H9 (cell line): ENCODE measurements around the gene WNT5B. TPM values are rescaled to one million over a fixed set of nuclear protein-coding genes. Genes with fewer than 3 reads are reported as not detected.

Experiments
- DNase-seq: peaks from one replicate; pipeline ENCODE4 v3.0.0-alpha.2; 2017
- H2AFZ ChIP-seq: one replicate; pipeline ENCODE4 v1.6.1; 2013; ENCODE audit warnings: mild to moderate bottlenecking, low read length, control low read depth, moderate library complexity
- H2AK5ac ChIP-seq: 2 replicates; pipeline ENCODE4 v1.6.1; 2013; ENCODE audit warnings: low read length, control low read depth, mixed read lengths; ENCODE audit not compliant: insufficient read length
- H2BK120ac ChIP-seq: one replicate; pipeline ENCODE4 v1.6.1; 2013; ENCODE audit warnings: low read depth, mild to moderate bottlenecking, low read length, control low read depth, inconsistent platforms; ENCODE audit not compliant: poor library complexity, severe bottlenecking
- H2BK12ac ChIP-seq: 2 replicates; pipeline ENCODE4 v1.6.1; 2013; ENCODE audit warnings: low read length, control low read depth, mixed read lengths, low read depth; ENCODE audit not compliant: insufficient read length
- H2BK15ac ChIP-seq: 2 replicates; pipeline ENCODE4 v1.6.1; 2013; ENCODE audit warnings: low read depth, low read length, control low read depth
- H2BK20ac ChIP-seq: one replicate; pipeline ENCODE4 v1.6.1; 2013; ENCODE audit warnings: low read depth, mild to moderate bottlenecking, low read length, control low read depth, inconsistent platforms; ENCODE audit not compliant: poor library complexity, severe bottlenecking
- H2BK5ac ChIP-seq: 2 replicates; pipeline ENCODE4 v1.6.1; 2013; ENCODE audit warnings: low read length, control low read depth, mixed read lengths; ENCODE audit not compliant: insufficient read length
- H3K14ac ChIP-seq: 2 replicates; pipeline ENCODE4 v1.6.1; 2013; ENCODE audit warnings: low read length, control low read depth; ENCODE audit not compliant: insufficient read depth
- H3K18ac ChIP-seq: 2 replicates; pipeline ENCODE4 v1.6.1; 2013; ENCODE audit warnings: low read depth, mild to moderate bottlenecking, mixed read lengths, low read length, control low read depth; ENCODE audit not compliant: insufficient read length
- H3K23ac ChIP-seq: 2 replicates; pipeline ENCODE4 v1.6.1; 2013; ENCODE audit warnings: low read length, control low read depth, mixed read lengths, low read depth; ENCODE audit not compliant: insufficient read length
- H3K23me2 ChIP-seq: 2 replicates; pipeline ENCODE4 v1.6.1; 2013; ENCODE audit warnings: low read depth, mild to moderate bottlenecking, mixed read lengths, low read length, control low read depth; ENCODE audit not compliant: insufficient read length, poor library complexity, severe bottlenecking
- H3K27ac ChIP-seq: 2 replicates; pipeline ENCODE4 v1.5.1; 2013; ENCODE audit warnings: low read length, control low read depth, mixed read lengths, low read depth; ENCODE audit not compliant: insufficient read length
- H3K27me3 ChIP-seq: 2 replicates; pipeline ENCODE4 v1.6.1; 2013; ENCODE audit warnings: low read length, control low read depth, inconsistent platforms; ENCODE audit not compliant: insufficient read depth
- H3K4ac ChIP-seq: 2 replicates; pipeline ENCODE4 v1.6.1; 2013; ENCODE audit warnings: low read depth, mild to moderate bottlenecking, control low read depth, inconsistent platforms, low read length, moderate library complexity
- H3K4me1 ChIP-seq: 2 replicates; pipeline ENCODE4 v1.6.1; 2013; ENCODE audit warnings: low read length, control low read depth, inconsistent platforms; ENCODE audit not compliant: insufficient read depth
- H3K4me2 ChIP-seq: 2 replicates; pipeline ENCODE4 v1.6.1; 2013; ENCODE audit warnings: low read length, control low read depth, mixed read lengths; ENCODE audit not compliant: insufficient read length, insufficient read depth
- H3K56ac ChIP-seq: 2 replicates; pipeline ENCODE4 v1.6.1; 2013; ENCODE audit warnings: low read depth, mild to moderate bottlenecking, mixed read lengths, low read length, control low read depth; ENCODE audit not compliant: insufficient read length
- H3K79me1 ChIP-seq: 2 replicates; pipeline ENCODE4 v1.6.1; 2013; ENCODE audit warnings: low read depth, mild to moderate bottlenecking, moderate library complexity, low read length, control low read depth, inconsistent platforms; ENCODE audit not compliant: insufficient read depth, poor library complexity, severe bottlenecking
- H3K79me2 ChIP-seq: 2 replicates; pipeline ENCODE4 v1.6.1; 2013; ENCODE audit warnings: low read length, control low read depth, inconsistent platforms; ENCODE audit not compliant: insufficient read depth
- H3K9ac ChIP-seq: 2 replicates; pipeline ENCODE4 v1.6.1; 2013; ENCODE audit warnings: low read length, control low read depth, mixed read lengths; ENCODE audit not compliant: insufficient read length; ENCODE audit errors: extremely low read depth
- H3K9me3 ChIP-seq: one replicate; pipeline ENCODE4 v1.6.1; 2013; ENCODE audit warnings: low read depth, low read length, inconsistent platforms; ENCODE audit not compliant: control insufficient read depth
- H3T11ph ChIP-seq: one replicate; pipeline ENCODE4 v1.6.1; 2013; ENCODE audit warnings: mild to moderate bottlenecking, low read length, control low read depth, inconsistent platforms
- H4K20me1 ChIP-seq: one replicate; pipeline ENCODE4 v1.6.1; 2013; ENCODE audit not compliant: control insufficient read depth, insufficient read length, insufficient read depth
- H4K5ac ChIP-seq: 2 replicates; pipeline ENCODE4 v1.6.1; 2013; ENCODE audit warnings: low read depth, mild to moderate bottlenecking, mixed read lengths, low read length, control low read depth; ENCODE audit not compliant: insufficient read length
- H4K8ac ChIP-seq: replicated peaks from 2 replicates; pipeline ENCODE4 v1.6.1; 2013; ENCODE audit warnings: low read length, control low read depth, mixed read lengths, low read depth; ENCODE audit not compliant: insufficient read length
- H4K91ac ChIP-seq: 2 replicates; pipeline ENCODE4 v1.6.1; 2013; ENCODE audit warnings: low read depth, mild to moderate bottlenecking, moderate library complexity, mixed read lengths, low read length, control low read depth; ENCODE audit not compliant: insufficient read length
- H3K27ac Mint-ChIP-seq, 3 experiments: 2 replicates in 2 of 3; 3 replicates in 1 of 3; pipeline ENCODE4 v1.8.0; 2020 to 2021; ENCODE audit warnings: mixed read lengths in 3 of 3, mild to moderate bottlenecking in 1 of 3, moderate library complexity in 1 of 3
- H3K27me3 Mint-ChIP-seq: 2 replicates; pipeline ENCODE4 v1.8.0; 2021; ENCODE audit warnings: low read depth, mild to moderate bottlenecking, moderate library complexity, mixed read lengths
- H3K36me3 Mint-ChIP-seq, 3 experiments: 2 replicates in 2 of 3; 3 replicates in 1 of 3; pipeline ENCODE4 v1.8.0; 2020 to 2021; ENCODE audit warnings: low read depth in 3 of 3, mixed read lengths in 3 of 3; ENCODE audit not compliant: insufficient read depth in 1 of 3
- H3K4me1 Mint-ChIP-seq, 2 experiments: 2 replicates each; pipeline ENCODE4 v1.8.0; 2020; ENCODE audit warnings: mixed read lengths in 2 of 2
- H3K4me3 Mint-ChIP-seq, 2 experiments: 2 replicates in 1 of 2; 3 replicates in 1 of 2; pipeline ENCODE4 v1.8.0; 2020 to 2021; ENCODE audit warnings: mild to moderate bottlenecking in 2 of 2, mixed read lengths in 2 of 2, moderate library complexity in 1 of 2
- H3K9me3 Mint-ChIP-seq, 2 experiments: 2 replicates in 1 of 2; 3 replicates in 1 of 2; pipeline ENCODE4 v1.8.0; 2020; ENCODE audit warnings: mild to moderate bottlenecking in 2 of 2, mixed read lengths in 2 of 2, moderate library complexity in 1 of 2
- CTCF ChIP-seq: fragments of 200-600 bp; sonication (generic); conservative IDR thresholded peaks from 3 replicates; pipeline ENCODE4 v1.8.0; 2021; ENCODE audit warnings: antibody characterized with exemption, mild to moderate bottlenecking
- WGBS: extraction: QIAGEN DNeasy Blood & Tissue Kit; methylation state at CpG from one replicate; pipeline ENCODE4 v1.1.7; 2013; ENCODE audit warnings: missing lambda C conversion rate, low lambda C conversion rate, mixed read lengths; ENCODE audit not compliant: insufficient read length; ENCODE audit errors: extremely low coverage; 5-methylcytosine and 5-hydroxymethylcytosine counted together
- total RNA-seq: library from RNA; stranded (reverse); gene quantifications from 2 replicates; pipeline ENCODE4 v1.2.1, GENCODE V29; 2021

WNT5B gene
- total RNA-seq, 1 experiment from 2014 or later = 1.5 TPM

- WGBS = no CpG with 5 or more reads among the region's 7 CpGs
- Mint-ChIP-seq H3K4me1 (peaks cover 32 to 45% of the 10 kb centered on the region in 2 experiments), H3K9me3 (peaks cover 0 to 4% of the 10 kb centered on the region in 2 experiments; a peak in 1 of 5 replicates), H3K36me3 (peaks cover 0 to 1% (median 0%) of the 10 kb centered on the region in 3 experiments; a peak in 1 of 7 replicates), H3K4me3 (no peak overlapping the region), H3K27me3 (peaks cover 69% of the 10 kb centered on the region), H3K27ac (no peak overlapping the region)
- Histone ChIP-seq H2BK20ac (no peak overlapping the region), H4K20me1 (no peaks in the 10 kb centered on the region), H2AFZ (no peak overlapping the region), H3K23ac (no peak overlapping the region), H4K91ac (no peak overlapping the region), H4K5ac (no peak overlapping the region), H3K27me3 (peaks cover 30% of the 10 kb centered on the region; the same call in 1 of the 2 replicates), H3K79me1 (no peaks in the 10 kb centered on the region), H3K79me2 (no peaks in the 10 kb centered on the region), H2BK5ac (no peak overlapping the region), H2BK120ac (no peak overlapping the region), H3T11ph (no peak overlapping the region), H3K4me2 (no peak overlapping the region), H3K27ac (no peak overlapping the region), H3K9me3 (no peaks in the 10 kb centered on the region), H3K23me2 (peaks cover 8% of the 10 kb centered on the region), H3K14ac (no peak overlapping the region), H4K8ac (no peak overlapping the region), H2AK5ac (no peak overlapping the region), H3K4ac (no peak overlapping the region), H3K4me1 (peaks cover 2% of the 10 kb centered on the region), H3K56ac (no peak overlapping the region), H3K9ac (no peak overlapping the region), H3K18ac (no peak overlapping the region), H2BK12ac (no peak overlapping the region), H2BK15ac (no peak overlapping the region)
- TF ChIP-seq CTCF = no peak
- DNase-seq = no peak
These were observed 5.1 kb downstream of the WNT5B start for GRCh38 chr12:1634149-1634548.
